GM23338 (cell line): ENCODE results near the gene DENND4A. TPM values are rescaled to one million over a fixed set of nuclear protein-coding genes. Genes with fewer than 3 reads are reported as not detected.

ENCODE experiments used
- ATAC-seq: fragments of 200-7000 bp; cut with Tn5 transposase; 3 replicates; pipeline ENCODE4 v1.9.1; 2020
- DNase-seq: peaks from one replicate; pipeline ENCODE4 v3.0.0-alpha.2; 2015; ENCODE audit warnings: low spot score
- H2AFZ ChIP-seq: fragments of 200-600 bp; sonication (generic); 2 replicates; pipeline ENCODE4 v1.8.0; 2016; ENCODE audit warnings: antibody characterized with exemption, mild to moderate bottlenecking, moderate library complexity
- H3F3A ChIP-seq: fragments of 200-600 bp; sonication (generic); replicated peaks from 2 replicates; pipeline ENCODE4 v1.8.0; 2017; ENCODE audit warnings: antibody characterized with exemption, mixed run types, low read depth
- H3K27ac ChIP-seq: fragments of 200-600 bp; sonication (generic); 2 replicates; pipeline ENCODE4 v1.6.1; 2016; ENCODE audit warnings: low read depth
- H3K27me3 ChIP-seq: fragments of 200-600 bp; sonication (generic); 2 replicates; pipeline ENCODE4 v1.8.0; 2016; ENCODE audit warnings: mild to moderate bottlenecking, mixed run types, moderate library complexity; ENCODE audit not compliant: insufficient read depth
- H3K36me3 ChIP-seq: fragments of 200-600 bp; sonication (generic); 2 replicates; pipeline ENCODE4 v1.8.0; 2016; ENCODE audit warnings: mild to moderate bottlenecking; ENCODE audit not compliant: insufficient read depth
- H3K4me1 ChIP-seq: fragments of 200-600 bp; sonication (generic); 2 replicates; pipeline ENCODE4 v1.8.0; 2016; ENCODE audit warnings: mild to moderate bottlenecking, moderate library complexity; ENCODE audit not compliant: insufficient read depth
- H3K4me2 ChIP-seq: fragments of 200-600 bp; sonication (generic); 2 replicates; pipeline ENCODE4 v1.7.1; 2017; ENCODE audit warnings: mixed run types
- H3K4me3 ChIP-seq: fragments of 200-600 bp; sonication (generic); 2 replicates; pipeline ENCODE4 v1.6.1; 2016; ENCODE audit warnings: mixed run types
- H3K79me2 ChIP-seq: fragments of 200-600 bp; sonication (generic); replicated peaks from 2 replicates; pipeline ENCODE4 v1.8.0; 2017; ENCODE audit warnings: mild to moderate bottlenecking; ENCODE audit not compliant: insufficient read depth
- H3K9me2 ChIP-seq: fragments of 200-600 bp; sonication (generic); 2 replicates; pipeline ENCODE4 v1.8.0; 2017; ENCODE audit not compliant: insufficient read depth
- H4K20me1 ChIP-seq: fragments of 200-600 bp; sonication (generic); replicated peaks from 2 replicates; pipeline ENCODE4 v1.8.0; 2017; ENCODE audit warnings: mild to moderate bottlenecking; ENCODE audit not compliant: insufficient read depth
- H3K27ac Mint-ChIP-seq: 2 replicates; pipeline ENCODE4 v1.8.0; 2020; ENCODE audit warnings: inconsistent platforms, mild to moderate bottlenecking, moderate library complexity, mixed read lengths
- H3K27me3 Mint-ChIP-seq: 3 replicates; pipeline ENCODE4 v1.8.0; 2022; ENCODE audit warnings: low read depth, mild to moderate bottlenecking, moderate library complexity, mixed read lengths, inconsistent platforms; ENCODE audit not compliant: insufficient read depth, poor library complexity
- H3K36me3 Mint-ChIP-seq: 3 replicates; pipeline ENCODE4 v1.8.0; 2021; ENCODE audit warnings: low read depth, mild to moderate bottlenecking, inconsistent platforms, moderate library complexity, mixed read lengths
- H3K4me1 Mint-ChIP-seq: 3 replicates; pipeline ENCODE4 v1.8.0; 2020; ENCODE audit warnings: mild to moderate bottlenecking, inconsistent platforms, mixed read lengths
- H3K4me3 Mint-ChIP-seq: 3 replicates; pipeline ENCODE4 v1.8.0; 2021; ENCODE audit warnings: moderate library complexity, mild to moderate bottlenecking, inconsistent platforms, mixed read lengths
- H3K9me3 Mint-ChIP-seq: 3 replicates; pipeline ENCODE4 v1.8.0; 2020; ENCODE audit warnings: moderate library complexity, mild to moderate bottlenecking, inconsistent platforms, mixed read lengths
- CREB1 ChIP-seq: fragments of 250-450 bp; sonication (Bioruptor Pico); IDR thresholded peaks from 2 replicates; pipeline ENCODE4 v1.5.0; 2020; ENCODE audit warnings: low read depth, mild to moderate bottlenecking, moderate library complexity
- EZH2 ChIP-seq: fragments of 200-600 bp; sonication (generic); IDR thresholded peaks from one replicate; pipeline ENCODE4 v1.8.0; 2017; ENCODE audit warnings: antibody characterized with exemption, mild to moderate bottlenecking, low read depth; ENCODE audit not compliant: unreplicated experiment
- EZH2phosphoT487 ChIP-seq: fragments of 200-600 bp; sonication (generic); IDR thresholded peaks from one replicate; pipeline ENCODE4 v1.8.1; 2018; ENCODE audit warnings: antibody characterized with exemption; ENCODE audit not compliant: unreplicated experiment
- JUNB ChIP-seq: IDR thresholded peaks from one replicate; pipeline ENCODE4 v1.6.1; 2016; ENCODE audit warnings: antibody characterized with exemption; ENCODE audit not compliant: unreplicated experiment
- NANOG ChIP-seq: IDR thresholded peaks from 2 replicates; pipeline ENCODE4 v1.6.1; 2016; ENCODE audit warnings: antibody characterized with exemption, borderline replicate concordance
- POLR2AphosphoS5 ChIP-seq: IDR thresholded peaks from 2 replicates; pipeline ENCODE4 v1.6.1; 2016; ENCODE audit warnings: antibody characterized with exemption, low read depth
- STAT1 ChIP-seq: IDR thresholded peaks from one replicate; pipeline ENCODE4 v1.6.1; 2016; ENCODE audit warnings: antibody characterized with exemption; ENCODE audit not compliant: unreplicated experiment
- ZNF114 ChIP-seq: fragments of 250-450 bp; sonication (Bioruptor Pico); IDR thresholded peaks from 2 replicates; pipeline ENCODE4 v1.5.0; 2020; ENCODE audit warnings: mild to moderate bottlenecking, moderate library complexity
- ZNF331 ChIP-seq: fragments of 250-450 bp; sonication (Bioruptor Pico); IDR thresholded peaks from 2 replicates; pipeline ENCODE4 v1.5.0; 2020; ENCODE audit warnings: low read depth, mild to moderate bottlenecking, moderate library complexity
- polyA plus RNA-seq: library from polyadenylated mRNA; unstranded; fragments of >200 nt; fragmentation: Nextera tagmentation; extraction: Ambion mirVana; gene quantifications from 2 replicates; pipeline ENCODE4 v1.2.1, GENCODE V29; 2016
- total RNA-seq: library from RNA; depleted of rRNA; stranded (reverse); fragments of >200 nt; shearing (Covaris generic); gene quantifications from 2 replicates; pipeline ENCODE4 v1.2.3, GENCODE V29; 2014
- TF ChIP-seq, protein P1 (sequence below): IDR thresholded peaks from one replicate; pipeline ENCODE4 v1.6.1; 2018; ENCODE audit warnings: antibody characterized with exemption; ENCODE audit not compliant: unreplicated experiment
- TF ChIP-seq, protein P2 (sequence below): IDR thresholded peaks from 2 replicates; pipeline ENCODE4 v1.6.1; 2016; ENCODE audit warnings: antibody characterized with exemption
- TF ChIP-seq, protein P3 (sequence below): fragments of 250-450 bp; sonication (Bioruptor Pico); IDR thresholded peaks from 2 replicates; pipeline ENCODE4 v1.5.0; 2020; ENCODE audit warnings: mild to moderate bottlenecking, moderate library complexity
- TF ChIP-seq, protein P4 (sequence below), 2 experiments: fragments of 200-600 bp in 1 of 2; sonication (generic) in 1 of 2; conservative IDR thresholded peaks; 2 replicates each; pipeline versions ENCODE4 v1.5.1 to v1.6.1; 2016 to 2017; ENCODE audit warnings: antibody characterized with exemption in 2 of 2, low read depth in 2 of 2, mild to moderate bottlenecking in 2 of 2, moderate library complexity in 1 of 2

The DENND4A gene
- total and polyA plus RNA-seq, 2 experiments from 2014 or later, result 3.4 to 9.0 TPM

DNA sequence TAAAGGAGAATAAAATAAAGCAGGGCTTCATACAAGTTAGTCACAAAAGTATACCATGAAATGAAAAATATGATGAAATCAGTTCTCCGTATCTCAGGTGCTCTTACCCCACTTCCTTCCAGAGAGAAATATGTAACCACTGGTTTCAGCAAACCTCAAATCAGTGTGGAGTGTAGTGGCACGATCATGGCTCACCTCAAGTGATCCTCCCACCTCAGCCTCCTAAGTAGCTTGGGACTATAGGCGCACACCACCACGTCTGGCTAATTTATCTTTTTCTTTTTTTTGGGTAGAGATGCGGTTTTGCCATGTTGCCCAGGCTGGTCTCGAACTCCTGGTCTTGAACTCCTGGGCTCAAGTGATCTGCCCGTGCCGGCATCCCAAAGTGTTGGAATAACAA lies 24.2 kb downstream of the DENND4A start:
- Histone ChIP-seq H4K20me1 (no peaks in the 10 kb centered on the region), H3K4me3 (no peak overlapping the region), H3K4me2 (no peak overlapping the region), H3K79me2 (no peaks in the 10 kb centered on the region), H3K9me2 (no peaks in the 10 kb centered on the region), H2AFZ (no peak overlapping the region), H3K27ac (no peak overlapping the region), H3F3A (no peaks in the 10 kb centered on the region), H3K27me3 (no peaks in the 10 kb centered on the region), H3K36me3 (no peaks in the 10 kb centered on the region), H3K4me1 (peaks cover 32% of the 10 kb centered on the region)
- ATAC-seq, result no peak
- H3K4me3 Mint-ChIP-seq, result no peak overlapping the region
- H3K4me1 Mint-ChIP-seq, result peaks cover 27% of the 10 kb centered on the region; the same call in 2 of the 3 replicates
- no peaks in the 10 kb centered on the region for H3K9me3 Mint-ChIP-seq
- H3K27ac Mint-ChIP-seq, result no peak overlapping the region
- no peaks in the 10 kb centered on the region for H3K36me3 Mint-ChIP-seq
- TF ChIP-seq NANOG (no peak), ZNF331 (CRISPR knock-in tag) (no peak), STAT1 (no peak), ZNF114 (no peak), EZH2 (no peak), POLR2AphosphoS5 (no peak), CREB1 (CRISPR knock-in tag) (no peak), JUNB (no peak), EZH2phosphoT487 (no peak)
- TF ChIP-seq, protein P1, sequence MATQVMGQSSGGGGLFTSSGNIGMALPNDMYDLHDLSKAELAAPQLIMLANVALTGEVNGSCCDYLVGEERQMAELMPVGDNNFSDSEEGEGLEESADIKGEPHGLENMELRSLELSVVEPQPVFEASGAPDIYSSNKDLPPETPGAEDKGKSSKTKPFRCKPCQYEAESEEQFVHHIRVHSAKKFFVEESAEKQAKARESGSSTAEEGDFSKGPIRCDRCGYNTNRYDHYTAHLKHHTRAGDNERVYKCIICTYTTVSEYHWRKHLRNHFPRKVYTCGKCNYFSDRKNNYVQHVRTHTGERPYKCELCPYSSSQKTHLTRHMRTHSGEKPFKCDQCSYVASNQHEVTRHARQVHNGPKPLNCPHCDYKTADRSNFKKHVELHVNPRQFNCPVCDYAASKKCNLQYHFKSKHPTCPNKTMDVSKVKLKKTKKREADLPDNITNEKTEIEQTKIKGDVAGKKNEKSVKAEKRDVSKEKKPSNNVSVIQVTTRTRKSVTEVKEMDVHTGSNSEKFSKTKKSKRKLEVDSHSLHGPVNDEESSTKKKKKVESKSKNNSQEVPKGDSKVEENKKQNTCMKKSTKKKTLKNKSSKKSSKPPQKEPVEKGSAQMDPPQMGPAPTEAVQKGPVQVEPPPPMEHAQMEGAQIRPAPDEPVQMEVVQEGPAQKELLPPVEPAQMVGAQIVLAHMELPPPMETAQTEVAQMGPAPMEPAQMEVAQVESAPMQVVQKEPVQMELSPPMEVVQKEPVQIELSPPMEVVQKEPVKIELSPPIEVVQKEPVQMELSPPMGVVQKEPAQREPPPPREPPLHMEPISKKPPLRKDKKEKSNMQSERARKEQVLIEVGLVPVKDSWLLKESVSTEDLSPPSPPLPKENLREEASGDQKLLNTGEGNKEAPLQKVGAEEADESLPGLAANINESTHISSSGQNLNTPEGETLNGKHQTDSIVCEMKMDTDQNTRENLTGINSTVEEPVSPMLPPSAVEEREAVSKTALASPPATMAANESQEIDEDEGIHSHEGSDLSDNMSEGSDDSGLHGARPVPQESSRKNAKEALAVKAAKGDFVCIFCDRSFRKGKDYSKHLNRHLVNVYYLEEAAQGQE, result no peak
- TF ChIP-seq, protein P2, sequence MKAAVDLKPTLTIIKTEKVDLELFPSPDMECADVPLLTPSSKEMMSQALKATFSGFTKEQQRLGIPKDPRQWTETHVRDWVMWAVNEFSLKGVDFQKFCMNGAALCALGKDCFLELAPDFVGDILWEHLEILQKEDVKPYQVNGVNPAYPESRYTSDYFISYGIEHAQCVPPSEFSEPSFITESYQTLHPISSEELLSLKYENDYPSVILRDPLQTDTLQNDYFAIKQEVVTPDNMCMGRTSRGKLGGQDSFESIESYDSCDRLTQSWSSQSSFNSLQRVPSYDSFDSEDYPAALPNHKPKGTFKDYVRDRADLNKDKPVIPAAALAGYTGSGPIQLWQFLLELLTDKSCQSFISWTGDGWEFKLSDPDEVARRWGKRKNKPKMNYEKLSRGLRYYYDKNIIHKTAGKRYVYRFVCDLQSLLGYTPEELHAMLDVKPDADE, result no peak
- TF ChIP-seq, protein P3, sequence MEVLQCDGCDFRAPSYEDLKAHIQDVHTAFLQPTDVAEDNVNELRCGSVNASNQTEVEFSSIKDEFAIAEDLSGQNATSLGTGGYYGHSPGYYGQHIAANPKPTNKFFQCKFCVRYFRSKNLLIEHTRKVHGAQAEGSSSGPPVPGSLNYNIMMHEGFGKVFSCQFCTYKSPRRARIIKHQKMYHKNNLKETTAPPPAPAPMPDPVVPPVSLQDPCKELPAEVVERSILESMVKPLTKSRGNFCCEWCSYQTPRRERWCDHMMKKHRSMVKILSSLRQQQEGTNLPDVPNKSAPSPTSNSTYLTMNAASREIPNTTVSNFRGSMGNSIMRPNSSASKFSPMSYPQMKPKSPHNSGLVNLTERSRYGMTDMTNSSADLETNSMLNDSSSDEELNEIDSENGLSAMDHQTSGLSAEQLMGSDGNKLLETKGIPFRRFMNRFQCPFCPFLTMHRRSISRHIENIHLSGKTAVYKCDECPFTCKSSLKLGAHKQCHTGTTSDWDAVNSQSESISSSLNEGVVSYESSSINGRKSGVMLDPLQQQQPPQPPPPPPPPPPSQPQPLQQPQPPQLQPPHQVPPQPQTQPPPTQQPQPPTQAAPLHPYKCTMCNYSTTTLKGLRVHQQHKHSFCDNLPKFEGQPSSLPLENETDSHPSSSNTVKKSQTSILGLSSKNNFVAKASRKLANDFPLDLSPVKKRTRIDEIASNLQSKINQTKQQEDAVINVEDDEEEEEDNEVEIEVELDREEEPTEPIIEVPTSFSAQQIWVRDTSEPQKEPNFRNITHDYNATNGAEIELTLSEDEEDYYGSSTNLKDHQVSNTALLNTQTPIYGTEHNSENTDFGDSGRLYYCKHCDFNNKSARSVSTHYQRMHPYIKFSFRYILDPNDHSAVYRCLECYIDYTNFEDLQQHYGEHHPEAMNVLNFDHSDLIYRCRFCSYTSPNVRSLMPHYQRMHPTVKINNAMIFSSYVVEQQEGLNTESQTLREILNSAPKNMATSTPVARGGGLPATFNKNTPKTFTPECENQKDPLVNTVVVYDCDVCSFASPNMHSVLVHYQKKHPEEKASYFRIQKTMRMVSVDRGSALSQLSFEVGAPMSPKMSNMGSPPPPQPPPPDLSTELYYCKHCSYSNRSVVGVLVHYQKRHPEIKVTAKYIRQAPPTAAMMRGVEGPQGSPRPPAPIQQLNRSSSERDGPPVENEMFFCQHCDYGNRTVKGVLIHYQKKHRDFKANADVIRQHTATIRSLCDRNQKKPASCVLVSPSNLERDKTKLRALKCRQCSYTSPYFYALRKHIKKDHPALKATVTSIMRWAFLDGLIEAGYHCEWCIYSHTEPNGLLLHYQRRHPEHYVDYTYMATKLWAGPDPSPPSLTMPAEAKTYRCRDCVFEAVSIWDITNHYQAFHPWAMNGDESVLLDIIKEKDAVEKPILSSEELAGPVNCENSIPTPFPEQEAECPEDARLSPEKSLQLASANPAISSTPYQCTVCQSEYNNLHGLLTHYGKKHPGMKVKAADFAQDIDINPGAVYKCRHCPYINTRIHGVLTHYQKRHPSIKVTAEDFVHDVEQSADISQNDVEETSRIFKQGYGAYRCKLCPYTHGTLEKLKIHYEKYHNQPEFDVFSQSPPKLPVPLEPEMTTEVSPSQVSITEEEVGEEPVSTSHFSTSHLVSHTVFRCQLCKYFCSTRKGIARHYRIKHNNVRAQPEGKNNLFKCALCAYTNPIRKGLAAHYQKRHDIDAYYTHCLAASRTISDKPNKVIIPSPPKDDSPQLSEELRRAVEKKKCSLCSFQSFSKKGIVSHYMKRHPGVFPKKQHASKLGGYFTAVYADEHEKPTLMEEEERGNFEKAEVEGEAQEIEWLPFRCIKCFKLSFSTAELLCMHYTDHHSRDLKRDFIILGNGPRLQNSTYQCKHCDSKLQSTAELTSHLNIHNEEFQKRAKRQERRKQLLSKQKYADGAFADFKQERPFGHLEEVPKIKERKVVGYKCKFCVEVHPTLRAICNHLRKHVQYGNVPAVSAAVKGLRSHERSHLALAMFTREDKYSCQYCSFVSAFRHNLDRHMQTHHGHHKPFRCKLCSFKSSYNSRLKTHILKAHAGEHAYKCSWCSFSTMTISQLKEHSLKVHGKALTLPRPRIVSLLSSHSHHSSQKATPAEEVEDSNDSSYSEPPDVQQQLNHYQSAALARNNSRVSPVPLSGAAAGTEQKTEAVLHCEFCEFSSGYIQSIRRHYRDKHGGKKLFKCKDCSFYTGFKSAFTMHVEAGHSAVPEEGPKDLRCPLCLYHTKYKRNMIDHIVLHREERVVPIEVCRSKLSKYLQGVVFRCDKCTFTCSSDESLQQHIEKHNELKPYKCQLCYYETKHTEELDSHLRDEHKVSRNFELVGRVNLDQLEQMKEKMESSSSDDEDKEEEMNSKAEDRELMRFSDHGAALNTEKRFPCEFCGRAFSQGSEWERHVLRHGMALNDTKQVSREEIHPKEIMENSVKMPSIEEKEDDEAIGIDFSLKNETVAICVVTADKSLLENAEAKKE (CRISPR knock-in tag), result no peak
- TF ChIP-seq, protein P4, sequence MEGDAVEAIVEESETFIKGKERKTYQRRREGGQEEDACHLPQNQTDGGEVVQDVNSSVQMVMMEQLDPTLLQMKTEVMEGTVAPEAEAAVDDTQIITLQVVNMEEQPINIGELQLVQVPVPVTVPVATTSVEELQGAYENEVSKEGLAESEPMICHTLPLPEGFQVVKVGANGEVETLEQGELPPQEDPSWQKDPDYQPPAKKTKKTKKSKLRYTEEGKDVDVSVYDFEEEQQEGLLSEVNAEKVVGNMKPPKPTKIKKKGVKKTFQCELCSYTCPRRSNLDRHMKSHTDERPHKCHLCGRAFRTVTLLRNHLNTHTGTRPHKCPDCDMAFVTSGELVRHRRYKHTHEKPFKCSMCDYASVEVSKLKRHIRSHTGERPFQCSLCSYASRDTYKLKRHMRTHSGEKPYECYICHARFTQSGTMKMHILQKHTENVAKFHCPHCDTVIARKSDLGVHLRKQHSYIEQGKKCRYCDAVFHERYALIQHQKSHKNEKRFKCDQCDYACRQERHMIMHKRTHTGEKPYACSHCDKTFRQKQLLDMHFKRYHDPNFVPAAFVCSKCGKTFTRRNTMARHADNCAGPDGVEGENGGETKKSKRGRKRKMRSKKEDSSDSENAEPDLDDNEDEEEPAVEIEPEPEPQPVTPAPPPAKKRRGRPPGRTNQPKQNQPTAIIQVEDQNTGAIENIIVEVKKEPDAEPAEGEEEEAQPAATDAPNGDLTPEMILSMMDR (conservative IDR thresholded peaks at IDR 0.05; ENCODE audit: low read depth in 2 of 2), result no peak
- no peak for DNase-seq
- peaks cover 2% of the 10 kb centered on the region for H3K27me3 Mint-ChIP-seq
